HCT116 (cell line): ENCODE measurements around the gene CSTF3. TPM values are rescaled to one million over a fixed set of nuclear protein-coding genes. Genes with fewer than 3 reads are reported as not detected.

Experiments
- ATAC-seq: fragments of 200-7000 bp; cut with Tn5 transposase; 2 replicates; pipeline ENCODE4 v1.9.1; 2020; ENCODE audit warnings: mild to moderate bottlenecking, moderate library complexity
- BruUV-seq: library from RNA; stranded (reverse); fragments of 400-500 nt; replicated peaks from 2 replicates; lab custom pipeline; 2021; lab: Mats Ljungman, UMichigan
- CTCF ChIA-PET: fragments of 300-600 bp; sonication (Branson Sonifier 250); formaldehyde crosslinking; loops from one replicate; lab custom pipeline; 2021; ENCODE audit warnings: antibody characterized with exemption; lab: Charles Lee
- POLR2A ChIA-PET: fragments of 300-600, 350-600 bp; sonication (Branson Sonifier 250); formaldehyde crosslinking; loops from one replicate; lab custom pipeline; 2021; ENCODE audit warnings: antibody characterized with exemption; lab: Charles Lee
- RAD21 ChIA-PET, 2 experiments: fragments of 300-600 bp; sonication (Branson Sonifier 250); formaldehyde crosslinking; loops; one replicate each; lab custom pipeline; 2023; ENCODE audit warnings: low total read pairs in 2 of 2; ENCODE audit not compliant: uncharacterized antibody in 2 of 2, unreplicated experiment in 2 of 2, low non-redundant PET in 1 of 2; lab: Charles Lee
- DNase-seq: peaks from one replicate; pipeline ENCODE4 v3.0.0-alpha.2; 2010; ENCODE audit warnings: low read depth, low spot score
- H2AFZ ChIP-seq: fragments of 200-600 bp; shearing (Covaris generic), sonication (generic); 2 replicates; pipeline ENCODE4 v1.6.1; 2017; ENCODE audit warnings: low read depth, mixed run types, mixed read lengths, antibody characterized with exemption, low read length; ENCODE audit not compliant: poor library complexity, severe bottlenecking
- H3K27ac ChIP-seq: 2 replicates; pipeline ENCODE4 v1.5.1; 2012; ENCODE audit warnings: low read depth, low read length
- H3K27me3 ChIP-seq: fragments of 200-600 bp; sonication (generic); 2 replicates; pipeline ENCODE4 v1.6.1; 2016; ENCODE audit warnings: mixed run types, low read length, mixed read lengths; ENCODE audit not compliant: insufficient read depth
- H3K36me3 ChIP-seq, 2 experiments: fragments of 200-500 bp in 1 of 2; fragments of 200-600 bp in 1 of 2; sonication (Bioruptor generic) in 1 of 2; sonication (generic) in 1 of 2; 2 replicates each; pipeline versions ENCODE4 v1.5.1 to v1.6.1; 2014 to 2016; ENCODE audit warnings: low read length in 2 of 2, inconsistent platforms in 1 of 2, mixed read lengths in 1 of 2, mixed run types in 1 of 2; ENCODE audit not compliant: insufficient read depth in 2 of 2, control insufficient read depth in 1 of 2
- H3K4me1 ChIP-seq, 2 experiments: fragments of 200-600 bp in 1 of 2; sonication (generic) in 1 of 2; 2 replicates each; pipeline versions ENCODE4 v1.5.1 to v1.6.1; 2012 to 2017; ENCODE audit warnings: low read length in 2 of 2, inconsistent platforms in 1 of 2, mild to moderate bottlenecking in 1 of 2, mixed read lengths in 1 of 2, mixed run types in 1 of 2, moderate library complexity in 1 of 2; ENCODE audit not compliant: insufficient read depth in 2 of 2, control insufficient read depth in 1 of 2
- H3K4me2 ChIP-seq: fragments of 200-600 bp; sonication (generic); 2 replicates; pipeline ENCODE4 v1.6.1; 2017; ENCODE audit warnings: mixed run types, low read length, mixed read lengths
- H3K4me3 ChIP-seq, 2 experiments: fragments of 200-600 bp in 1 of 2; sonication (generic) in 1 of 2; replicated peaks in 1 of 2; 2 replicates each; pipeline ENCODE4 v1.5.1; 2011 to 2016; ENCODE audit warnings: low read length in 2 of 2, control low read depth in 1 of 2, low read depth in 1 of 2, mild to moderate bottlenecking in 1 of 2, mixed read lengths in 1 of 2, mixed run types in 1 of 2
- H3K79me2 ChIP-seq: fragments of 200-600 bp; sonication (generic); 2 replicates; pipeline ENCODE4 v1.6.1; 2017; ENCODE audit warnings: mild to moderate bottlenecking, mixed run types, low read length, moderate library complexity, mixed read lengths; ENCODE audit not compliant: insufficient read depth
- H3K9ac ChIP-seq: fragments of 200-600 bp; sonication (generic); 2 replicates; pipeline ENCODE4 v1.6.1; 2016; ENCODE audit warnings: low read length, mixed read lengths
- H3K9me2 ChIP-seq: fragments of 200-600 bp; sonication (generic), shearing (Covaris generic); 2 replicates; pipeline ENCODE4 v1.6.1; 2017; ENCODE audit warnings: mixed run types, mild to moderate bottlenecking, moderate library complexity; ENCODE audit not compliant: insufficient read depth
- H3K9me3 ChIP-seq, 2 experiments: fragments of 200-500 bp in 1 of 2; fragments of 200-600 bp in 1 of 2; sonication (Bioruptor generic) in 1 of 2; sonication (generic) in 1 of 2; 2 replicates each; pipeline ENCODE4 v1.6.1; 2014 to 2017; ENCODE audit warnings: low read length in 2 of 2, mixed read lengths in 2 of 2, inconsistent platforms in 1 of 2, low read depth in 1 of 2, mild to moderate bottlenecking in 1 of 2, mixed run types in 1 of 2, moderate library complexity in 1 of 2; ENCODE audit not compliant: control insufficient read depth in 1 of 2, insufficient read depth in 1 of 2
- H4K20me1 ChIP-seq: fragments of 200-600 bp; sonication (generic), shearing (Covaris generic); 2 replicates; pipeline ENCODE4 v1.6.1; 2017; ENCODE audit warnings: mixed run types, mild to moderate bottlenecking, moderate library complexity; ENCODE audit not compliant: insufficient read depth
- ATF3 ChIP-seq: IDR thresholded peaks from 2 replicates; pipeline ENCODE4 v1.6.1; 2012
- CTCF ChIP-seq, 3 experiments: fragments of 200-600 bp in 1 of 3; sonication (generic) in 1 of 3; IDR thresholded peaks in 2 of 3; conservative IDR thresholded peaks in 1 of 3; 2 replicates each; pipeline ENCODE4 v1.5.1; 2012 to 2017; ENCODE audit warnings: low read depth in 2 of 3, low read length in 2 of 3, antibody characterized with exemption in 1 of 3, borderline replicate concordance in 1 of 3, control low read depth in 1 of 3, mild to moderate bottlenecking in 1 of 3, mixed read lengths in 1 of 3, mixed run types in 1 of 3, moderate library complexity in 1 of 3; ENCODE audit not compliant: insufficient read depth in 1 of 3
- EGR1 ChIP-seq: IDR thresholded peaks from 2 replicates; pipeline ENCODE4 v1.6.1; 2012; ENCODE audit warnings: low read depth
- ELF1 ChIP-seq: IDR thresholded peaks from 2 replicates; pipeline ENCODE4 v1.6.1; 2012; ENCODE audit warnings: low read depth, borderline replicate concordance
- POLR2A ChIP-seq: IDR thresholded peaks from 2 replicates; pipeline ENCODE4 v1.7.0; 2011; ENCODE audit warnings: borderline replicate concordance; ENCODE audit not compliant: insufficient read depth, insufficient read length; ENCODE audit errors: extremely low read depth
- POLR2AphosphoS5 ChIP-seq: IDR thresholded peaks from 2 replicates; pipeline ENCODE4 v1.6.1; 2011; ENCODE audit warnings: mild to moderate bottlenecking, low read depth, low read length, moderate library complexity
- RAD21 ChIP-seq: IDR thresholded peaks from 2 replicates; pipeline ENCODE4 v1.6.1; 2012; ENCODE audit warnings: low read depth, mild to moderate bottlenecking
- SIN3A ChIP-seq: IDR thresholded peaks from 2 replicates; pipeline ENCODE4 v1.6.1; 2012; ENCODE audit warnings: low read depth
- SRF ChIP-seq: IDR thresholded peaks from 2 replicates; pipeline ENCODE4 v1.6.1; 2012; ENCODE audit warnings: low read depth
- TCF7L2 ChIP-seq: IDR thresholded peaks from 2 replicates; pipeline ENCODE4 v1.7.0; 2011; ENCODE audit warnings: borderline replicate concordance, inconsistent platforms; ENCODE audit not compliant: insufficient read depth, insufficient read length; ENCODE audit errors: extremely low read depth
- YY1 ChIP-seq: IDR thresholded peaks from 2 replicates; pipeline ENCODE4 v1.6.1; 2011; ENCODE audit warnings: low read length, low read depth, moderate library complexity, mild to moderate bottlenecking; ENCODE audit not compliant: insufficient replicate concordance; ENCODE audit errors: extremely low read depth
- ZNF274 ChIP-seq: fragments of 200-500 bp; sonication (Bioruptor generic); IDR thresholded peaks from 2 replicates; pipeline ENCODE4 v1.6.1; 2014; ENCODE audit warnings: mild to moderate bottlenecking, low read depth, low read length, inconsistent platforms
- intact Hi-C: fragments of 100-400 bp; cut with micrococcal nuclease; formaldehyde crosslinking; loops from 2 replicates; pipeline ENCODE4 v1.10.0; 2022
- total RNA-seq: library from RNA; stranded (reverse); gene quantifications from one replicate; pipeline ENCODE4 v1.2.1, GENCODE V29; 2021; ENCODE audit not compliant: unreplicated experiment
- TF ChIP-seq, protein P1 (sequence below): IDR thresholded peaks from 2 replicates; pipeline ENCODE4 v1.6.1; 2011; ENCODE audit warnings: mild to moderate bottlenecking, low read length, moderate library complexity; ENCODE audit not compliant: insufficient replicate concordance; ENCODE audit errors: extremely low read depth

The CSTF3 gene
- total RNA-seq, 1 experiment from 2014 or later = 39.3 TPM

DNA sequence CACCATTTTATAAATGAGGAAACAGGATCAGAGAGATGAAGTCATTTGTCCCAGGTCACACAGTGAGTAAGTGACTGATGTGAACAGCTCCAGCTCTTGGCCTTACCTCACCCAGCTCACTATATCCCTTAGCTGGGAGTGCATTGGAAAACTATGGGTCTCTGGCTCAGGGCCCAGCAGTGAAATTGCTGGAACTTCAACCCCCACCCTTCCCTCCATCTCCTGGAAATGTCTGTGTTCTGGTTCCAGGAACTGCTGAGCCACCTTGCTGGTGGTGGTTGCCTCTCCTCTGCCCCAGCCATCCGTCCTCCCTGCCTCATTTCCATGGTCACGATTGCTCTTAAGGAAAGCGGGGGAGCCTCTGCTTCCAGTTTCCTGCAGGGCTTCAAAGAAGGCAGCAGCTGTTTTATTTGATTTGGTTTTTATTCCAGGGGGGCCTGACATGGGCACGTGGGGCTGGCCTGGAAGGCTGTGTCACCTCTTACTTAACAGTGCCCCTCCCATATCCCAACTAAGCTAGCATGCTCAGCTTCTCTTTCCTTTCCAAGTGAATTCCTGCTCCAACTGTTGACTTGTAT is 46.2 kb upstream of the CSTF3 start:
- H2AFZ ChIP-seq = no peak overlapping the region
- no peak for DNase-seq

More for the DNA sequence above, 46.2 kb upstream of the CSTF3 start:
- Histone ChIP-seq H3K4me2 (no peak overlapping the region), H3K9me2 (no peaks in the 10 kb centered on the region), H3K27ac (no peak overlapping the region), H3K4me3 (no peak overlapping the region), H3K4me1 (no peaks in the 10 kb centered on the region), H3K9ac (no peak overlapping the region)
- no peak for ATAC-seq
- BruUV-seq = no TSS peak
- ChIA-PET POLR2A (no interaction called here), CTCF (no interaction called here), RAD21 (no interaction called here)
- intact Hi-C loops = no loop called here
- TF ChIP-seq ZNF274 (no peak), SRF (no peak), SIN3A (no peak), YY1 (no peak), POLR2AphosphoS5 (no peak), TCF7L2 (no peak), POLR2A (no peak), ATF3 (no peak), EGR1 (no peak), RAD21 (no peak), CTCF (IDR thresholded peaks at IDR 0.05 in 2 of 3, conservative IDR thresholded peaks at IDR 0.05 in 1 of 3; ENCODE audit: borderline replicate concordance in 1 of 3, insufficient read depth in 1 of 3, low read depth in 2 of 3, low read length in 2 of 3) (no peak), ELF1 (no peak)
- TF ChIP-seq, protein P1, sequence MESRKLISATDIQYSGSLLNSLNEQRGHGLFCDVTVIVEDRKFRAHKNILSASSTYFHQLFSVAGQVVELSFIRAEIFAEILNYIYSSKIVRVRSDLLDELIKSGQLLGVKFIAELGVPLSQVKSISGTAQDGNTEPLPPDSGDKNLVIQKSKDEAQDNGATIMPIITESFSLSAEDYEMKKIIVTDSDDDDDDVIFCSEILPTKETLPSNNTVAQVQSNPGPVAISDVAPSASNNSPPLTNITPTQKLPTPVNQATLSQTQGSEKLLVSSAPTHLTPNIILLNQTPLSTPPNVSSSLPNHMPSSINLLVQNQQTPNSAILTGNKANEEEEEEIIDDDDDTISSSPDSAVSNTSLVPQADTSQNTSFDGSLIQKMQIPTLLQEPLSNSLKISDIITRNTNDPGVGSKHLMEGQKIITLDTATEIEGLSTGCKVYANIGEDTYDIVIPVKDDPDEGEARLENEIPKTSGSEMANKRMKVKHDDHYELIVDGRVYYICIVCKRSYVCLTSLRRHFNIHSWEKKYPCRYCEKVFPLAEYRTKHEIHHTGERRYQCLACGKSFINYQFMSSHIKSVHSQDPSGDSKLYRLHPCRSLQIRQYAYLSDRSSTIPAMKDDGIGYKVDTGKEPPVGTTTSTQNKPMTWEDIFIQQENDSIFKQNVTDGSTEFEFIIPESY = no peak
- TF ChIP-seq, all 23 proteins: peak for 0
- H3K79me2 ChIP-seq = no peaks in the 10 kb centered on the region
- no peaks in the 10 kb centered on the region for H4K20me1 ChIP-seq
- no peaks in the 10 kb centered on the region for H3K36me3 ChIP-seq
- no peaks in the 10 kb centered on the region for H3K9me3 ChIP-seq
- no peaks in the 10 kb centered on the region for H3K27me3 ChIP-seq
